ENCODE results near the gene ARHGAP10.
"Not testable (repeated sequence)": the region's sequence is repeated elsewhere in the genome, so short reads cannot be mapped to it uniquely, and the experiment has no call there.

Gene ARHGAP10

DNA sequence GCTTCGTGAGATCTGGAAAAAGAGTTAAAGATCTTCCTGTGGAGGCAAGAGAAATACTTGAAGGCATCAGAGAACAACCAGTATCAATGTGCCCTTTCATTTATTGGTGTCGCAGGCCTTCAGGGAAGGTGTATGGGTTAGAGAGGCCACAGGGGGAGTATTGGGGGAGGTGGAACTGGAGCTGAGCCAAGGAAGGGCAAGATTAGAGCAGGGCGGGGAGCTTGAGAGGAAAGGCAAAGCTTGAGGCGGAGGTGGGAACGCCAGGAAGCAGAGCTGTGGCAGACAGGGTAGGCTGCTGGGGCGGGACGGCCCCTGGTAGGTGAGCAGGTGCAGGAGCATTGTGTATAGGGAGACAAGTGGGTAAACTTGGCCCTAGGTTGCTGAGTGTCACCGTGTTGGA, 329.9 kb downstream of the ARHGAP10 start:
- no peak overlapping the region for H3K4me3 ChIP-seq (ENCODE audit: low read length)
- DNase-seq (ENCODE audit: low read depth, low spot score), result no peak

GRCh38 chr4:148062301-148062950, 330.5 kb downstream of the ARHGAP10 start:
- no peak for DNase-seq (ENCODE audit: low read depth, low spot score)
- H3K4me3 ChIP-seq (ENCODE audit: low read length), result no peak overlapping the region

- DNase-seq (ENCODE audit: low read depth, low spot score), result no peak
- H3K4me3 ChIP-seq (ENCODE audit: low read length), result no peak overlapping the region
Measured at GRCh38 chr4:148064451-148064850, 332.6 kb downstream of the ARHGAP10 start.

GRCh38 chr4:148065075-148065474, 333.2 kb downstream of the ARHGAP10 start:
- DNase-seq (ENCODE audit: low read depth, low spot score), result no peak
- H3K4me3 ChIP-seq (ENCODE audit: low read length), result no peak overlapping the region

GRCh38 chr4:148067301-148067916, 335.5 kb downstream of the ARHGAP10 start:
- no peak overlapping the region for H3K4me3 ChIP-seq (ENCODE audit: low read length)
- no peak for DNase-seq (ENCODE audit: low read depth, low spot score)

DNA sequence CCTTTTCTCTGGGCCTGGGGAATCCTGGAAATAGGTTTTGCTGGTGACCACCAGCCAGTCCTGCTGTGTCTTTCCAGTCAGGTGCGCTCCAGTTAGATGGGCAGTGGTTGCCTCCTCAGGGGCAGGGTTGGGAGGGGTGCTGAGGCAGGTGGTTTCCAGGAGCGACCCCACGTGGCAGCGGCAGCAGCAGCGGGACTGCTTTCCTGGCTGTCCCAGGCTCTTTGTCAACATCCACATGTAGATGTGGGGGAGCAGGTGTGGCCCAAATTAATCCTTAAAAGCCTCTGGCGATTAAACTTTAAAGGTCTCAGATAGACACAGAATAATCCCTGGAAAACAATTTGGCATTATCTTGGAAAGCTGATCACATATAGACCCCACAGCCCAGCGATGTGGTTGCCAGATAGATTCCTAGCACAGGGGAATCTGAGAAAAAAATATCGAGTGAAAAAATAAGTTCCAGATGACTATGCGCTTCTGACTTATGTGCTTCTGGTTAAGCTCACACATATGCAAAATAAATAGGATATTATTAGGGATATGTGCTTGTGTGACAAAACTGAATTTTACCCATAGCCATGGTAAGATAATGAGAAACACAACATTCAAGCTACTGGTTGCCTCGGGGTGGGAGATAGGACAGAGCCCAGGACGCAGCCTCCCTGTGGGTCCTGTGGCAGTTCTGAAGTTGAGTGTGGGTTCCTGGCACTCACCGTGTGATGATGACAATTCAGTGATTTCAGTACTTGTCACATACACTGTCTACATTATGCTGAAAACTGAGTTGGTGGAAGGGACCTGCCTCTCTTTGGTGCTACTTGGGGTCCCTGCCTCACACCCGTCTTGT, 336.4 kb downstream of the ARHGAP10 start:
- no peak overlapping the region for H3K4me3 ChIP-seq (ENCODE audit: low read length)
- DNase-seq (ENCODE audit: low read depth, low spot score), result no peak

- no peak overlapping the region for H3K4me3 ChIP-seq (ENCODE audit: low read length)
- no peak for DNase-seq (ENCODE audit: low read depth, low spot score)
Measured at GRCh38 chr4:148069086-148069894, 337.4 kb downstream of the ARHGAP10 start.

DNA sequence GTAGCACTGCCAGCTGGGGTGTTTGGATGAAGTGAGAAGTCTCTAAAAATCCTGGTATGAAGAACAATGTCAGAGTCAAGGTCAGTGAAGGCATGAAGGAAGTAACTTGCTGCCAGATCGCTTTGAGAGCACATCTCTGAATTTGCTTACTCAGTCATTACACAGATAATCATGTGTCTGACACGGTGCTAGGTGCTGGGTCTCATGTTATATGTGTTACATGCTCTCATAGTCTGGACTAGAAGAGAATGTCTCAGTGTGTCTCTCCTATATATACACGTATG, 337.9 kb downstream of the ARHGAP10 start:
- H3K4me3 ChIP-seq (ENCODE audit: low read length), result no peak overlapping the region
- no peak for DNase-seq (ENCODE audit: low read depth, low spot score)

GRCh38 chr4:148071009-148071408, 339.1 kb downstream of the ARHGAP10 start:
- no peak for DNase-seq (ENCODE audit: low read depth, low spot score)

DNA sequence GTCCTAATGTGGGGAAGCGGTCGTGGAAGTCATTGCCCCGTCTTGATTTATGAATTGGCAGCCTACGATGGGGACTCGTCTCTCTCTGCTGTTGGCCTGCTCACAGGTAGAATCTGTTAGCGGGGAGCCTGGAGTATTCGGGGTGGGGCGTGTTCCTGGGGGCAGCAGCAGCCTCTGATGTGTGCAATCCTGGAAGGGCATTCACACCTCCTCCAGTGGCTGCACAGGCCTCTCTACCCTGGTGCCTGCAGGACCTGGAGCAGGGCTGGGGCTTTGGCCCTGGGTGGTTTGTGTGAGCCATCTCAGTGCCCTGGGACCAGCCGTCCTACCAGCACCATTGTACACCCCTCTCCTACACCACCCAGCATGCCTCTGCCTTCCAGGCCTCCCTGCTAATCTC, 340.9 kb downstream of the ARHGAP10 start:
- no peak for DNase-seq (ENCODE audit: low read depth, low spot score)
- no peak overlapping the region for H3K4me3 ChIP-seq (ENCODE audit: low read length)

More at GRCh38 chr4:148071009-148071408, 339.1 kb downstream of the ARHGAP10 start:
- no peak overlapping the region for H3K4me3 ChIP-seq (ENCODE audit: low read length)

DNA sequence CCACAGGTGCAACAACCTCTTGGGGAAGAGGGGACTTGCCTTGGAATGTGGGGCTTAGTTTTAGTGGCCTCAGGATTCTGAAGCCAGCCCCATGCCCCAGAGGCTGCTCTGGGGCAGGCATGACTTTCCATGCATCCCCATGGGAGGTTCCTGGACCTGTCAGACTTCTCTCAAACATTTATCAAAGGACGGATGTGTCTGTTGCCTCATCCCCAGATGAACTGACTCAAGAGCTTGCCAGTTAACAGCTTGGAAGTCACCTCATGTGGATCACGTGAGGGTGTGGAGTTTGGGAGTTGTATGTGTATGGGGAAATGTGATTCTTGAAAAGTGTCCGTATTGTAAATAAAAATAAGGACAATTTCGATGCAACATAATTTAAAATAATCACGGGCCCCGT, 341.5 kb downstream of the ARHGAP10 start:
- no peak for DNase-seq (ENCODE audit: low read depth, low spot score)
- no peak overlapping the region for H3K4me3 ChIP-seq (ENCODE audit: low read length)

- H3K4me3 ChIP-seq (ENCODE audit: low read length), result no peak overlapping the region
- DNase-seq (ENCODE audit: low read depth, low spot score), result no peak
Measured at GRCh38 chr4:148074462-148074861, 342.6 kb downstream of the ARHGAP10 start.

DNA sequence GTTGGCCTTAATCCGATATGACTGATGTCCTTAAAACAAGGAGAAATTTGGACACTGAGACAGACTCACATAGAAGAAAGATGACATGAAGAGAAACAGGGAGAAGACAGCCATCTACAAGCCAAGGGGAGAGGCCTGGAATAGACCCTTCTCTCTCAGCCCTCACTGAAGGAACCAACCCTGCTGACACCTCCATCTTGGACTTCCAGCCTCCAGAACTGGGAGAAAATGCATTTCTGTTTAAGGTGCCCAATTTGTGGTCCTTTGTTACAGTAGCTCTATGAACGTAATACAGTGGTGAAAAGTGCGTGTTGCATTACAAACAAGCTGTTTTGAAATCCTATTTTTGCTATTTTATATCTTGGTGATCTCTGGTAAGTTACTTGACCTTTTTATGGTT, 343.6 kb downstream of the ARHGAP10 start:
- no peak for DNase-seq (ENCODE audit: low read depth, low spot score)
- H3K4me3 ChIP-seq (ENCODE audit: low read length), result no peak overlapping the region

DNA sequence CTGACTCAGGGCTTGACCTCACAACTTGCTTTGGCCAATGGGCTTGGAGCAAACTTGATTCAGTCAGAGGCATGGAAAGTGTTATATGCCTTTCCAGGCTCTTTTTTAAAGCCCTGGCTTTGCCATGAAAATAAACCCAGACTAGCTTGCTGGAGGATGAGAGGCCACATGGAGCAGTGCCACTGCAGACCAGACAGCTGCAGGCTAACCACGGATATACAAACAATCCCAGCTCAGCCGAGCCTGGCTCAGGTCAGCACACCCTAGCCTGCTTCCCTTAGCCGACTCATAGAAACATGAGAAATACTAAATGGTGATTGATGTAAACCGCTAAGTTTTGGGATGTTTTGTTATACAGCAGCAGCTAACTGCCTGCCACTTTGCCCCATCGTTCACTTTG, 345.1 kb downstream of the ARHGAP10 start:
- H3K4me3 ChIP-seq (ENCODE audit: low read length), result no peak overlapping the region
- no peak for DNase-seq (ENCODE audit: low read depth, low spot score)

DNA sequence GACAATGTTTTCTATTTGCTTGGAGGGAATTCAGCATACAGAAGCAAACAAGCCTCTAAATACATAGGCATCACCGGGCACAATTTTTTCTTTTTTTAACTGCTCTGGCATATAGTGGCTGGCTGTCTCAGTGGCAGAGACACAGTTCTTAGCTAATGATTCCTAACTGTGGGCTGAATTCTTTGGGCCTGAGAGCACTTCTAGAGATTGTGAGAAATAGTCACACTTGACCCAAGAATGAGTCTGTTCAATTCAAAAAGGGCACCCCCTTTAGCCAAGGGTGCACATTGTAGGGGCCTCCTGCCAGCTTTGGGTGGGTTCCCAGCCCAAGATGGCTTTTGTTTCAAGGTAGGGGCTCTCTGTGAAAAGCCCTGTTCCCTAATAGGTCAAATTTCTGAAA, 345.7 kb downstream of the ARHGAP10 start:
- no peak for DNase-seq (ENCODE audit: low read depth, low spot score)
- H3K4me3 ChIP-seq (ENCODE audit: low read length), result no peak overlapping the region

- H3K4me3 ChIP-seq (ENCODE audit: low read length), result no peak overlapping the region
- DNase-seq (ENCODE audit: low read depth, low spot score), result no peak
Measured at GRCh38 chr4:148078061-148078460, 346.2 kb downstream of the ARHGAP10 start.

- no peak overlapping the region for H3K4me3 ChIP-seq (ENCODE audit: low read length)
- no peak for DNase-seq (ENCODE audit: low read depth, low spot score)
Measured at GRCh38 chr4:148079961-148080360, 348.1 kb downstream of the ARHGAP10 start.

GRCh38 chr4:148081267-148081666, 349.4 kb downstream of the ARHGAP10 start:
- H3K4me3 ChIP-seq (ENCODE audit: low read length), result no peak overlapping the region
- DNase-seq (ENCODE audit: low read depth, low spot score), result no peak

GRCh38 chr4:148081745-148082144, 349.9 kb downstream of the ARHGAP10 start:
- no peak for DNase-seq (ENCODE audit: low read depth, low spot score)
- H3K4me3 ChIP-seq (ENCODE audit: low read length), result no peak overlapping the region

GRCh38 chr4:148083073-148083472, 351.2 kb downstream of the ARHGAP10 start:
- not testable (repeated sequence) for H3K4me3 ChIP-seq (ENCODE audit: low read length); DNase-seq (ENCODE audit: low read depth, low spot score)
